T-helper 2 cell treated with Interferon-gamma antibody and Interleukin-4, amounts not matched to agents 5 μg/mL and 100 μg/mL, for 36 hours (primary cell): ENCODE measurements around the gene MSH2.

ENCODE experiments used
- DNase-seq: peaks from one replicate; pipeline ENCODE4 v3.0.0; 2021; ENCODE audit warnings: low spot score
- H3K27ac Mint-ChIP-seq: one replicate; pipeline ENCODE4 v1.8.0; 2021; ENCODE audit warnings: mild to moderate bottlenecking, mixed read lengths
- H3K27me3 Mint-ChIP-seq: one replicate; pipeline ENCODE4 v1.8.0; 2021; ENCODE audit warnings: low read depth, mixed read lengths
- H3K36me3 Mint-ChIP-seq: one replicate; pipeline ENCODE4 v1.8.0; 2021; ENCODE audit warnings: low read depth, mixed read lengths
- H3K4me1 Mint-ChIP-seq: one replicate; pipeline ENCODE4 v1.8.0; 2021; ENCODE audit warnings: low read depth, mixed read lengths
- H3K4me3 Mint-ChIP-seq: one replicate; pipeline ENCODE4 v1.8.0; 2022; ENCODE audit warnings: mild to moderate bottlenecking, moderate library complexity, mixed read lengths
- H3K9me3 Mint-ChIP-seq: one replicate; pipeline ENCODE4 v1.8.0; 2021; ENCODE audit warnings: mixed read lengths

MSH2 gene

DNA sequence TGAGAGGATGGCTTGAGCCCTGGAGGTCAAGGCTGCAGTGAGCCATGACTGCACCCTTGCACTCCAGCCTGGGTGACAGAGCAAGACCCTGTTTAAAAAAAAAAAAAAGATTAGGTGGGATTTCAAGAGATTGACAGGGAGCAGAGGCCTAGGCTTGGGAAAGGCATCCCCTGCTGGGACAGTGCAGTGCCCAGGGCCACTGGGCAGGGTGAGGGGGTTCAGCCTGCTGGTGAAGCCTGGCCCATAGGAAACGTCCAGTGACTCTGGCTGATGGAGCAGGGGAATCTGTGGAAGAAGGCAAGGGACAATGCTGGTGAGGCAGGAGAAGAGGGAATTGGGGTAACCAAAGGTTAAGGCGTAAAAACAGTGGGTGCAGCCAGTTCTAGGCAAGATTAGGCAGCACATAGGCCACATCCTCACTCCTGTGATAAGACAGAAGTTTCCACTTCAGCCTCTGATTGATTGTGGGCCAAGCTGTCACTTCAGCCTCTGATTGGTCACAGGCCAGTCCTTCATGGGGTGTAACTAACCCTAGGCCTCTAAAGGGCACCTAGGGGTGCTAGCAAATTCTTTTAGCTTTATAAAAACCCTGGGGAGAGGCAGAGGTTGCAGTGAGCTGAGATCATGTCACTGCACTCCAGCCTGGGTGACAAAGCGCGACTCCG, 128.6 kb downstream of the MSH2 start:
- Mint-ChIP-seq H3K27me3 (no peaks in the 10 kb centered on the region), H3K27ac (no peak overlapping the region), H3K4me1 (no peaks in the 10 kb centered on the region), H3K9me3 (no peaks in the 10 kb centered on the region), H3K36me3 (no peaks in the 10 kb centered on the region), H3K4me3 (no peak overlapping the region)
- no peak for DNase-seq
